Common myeloid progenitor, CD34-positive (primary cell): Measurements from ENCODE around the gene OPN1MW3.
A peak's percentile ranks its signal among the peaks of the same experiment; 100 is the strongest.

ENCODE experiments used
- CTCF ChIA-PET: fragments of 350-600 bp; sonication (Branson Sonifier 250); formaldehyde crosslinking; loops from one replicate; lab custom pipeline; 2021; ENCODE audit warnings: antibody characterized with exemption; lab: Charles Lee
- POLR2A ChIA-PET: fragments of 350-600 bp; sonication (Branson Sonifier 250); formaldehyde crosslinking; loops from one replicate; lab custom pipeline; 2021; ENCODE audit warnings: antibody characterized with exemption; lab: Charles Lee
- DNase-seq, 3 donors: peaks; one replicate each; pipeline versions ENCODE4 v3.0.0 to v3.0.0-alpha.2; 2013
- H3K27ac ChIP-seq, 2 experiments: 1 replicate in 1 of 2; 2 replicates in 1 of 2; pipeline ENCODE4 v1.7.0; 2013; ENCODE audit warnings: inconsistent platforms in 2 of 2, low read length in 2 of 2, mild to moderate bottlenecking in 2 of 2, low read depth in 1 of 2, moderate library complexity in 1 of 2; ENCODE audit not compliant: severe bottlenecking in 2 of 2, insufficient read depth in 1 of 2, poor library complexity in 1 of 2
- H3K27me3 ChIP-seq, 5 experiments: replicated peaks in 2 of 5; 1 replicate in 3 of 5; 2 replicates in 2 of 5; pipeline versions ENCODE4 v1.6.1 to v1.7.0; 2013; ENCODE audit warnings: low read length in 4 of 5, mild to moderate bottlenecking in 2 of 5, moderate library complexity in 2 of 5, inconsistent platforms in 1 of 5; ENCODE audit not compliant: insufficient read depth in 5 of 5, control insufficient read depth in 4 of 5
- H3K36me3 ChIP-seq, 4 experiments: 1 replicate in 2 of 4; 2 replicates in 2 of 4; pipeline versions ENCODE4 v1.6.1 to v1.7.0; 2013; ENCODE audit warnings: low read length in 3 of 4, control low read depth in 1 of 4, mild to moderate bottlenecking in 1 of 4; ENCODE audit not compliant: control insufficient read depth in 4 of 4, insufficient read depth in 4 of 4
- H3K4me1 ChIP-seq, 4 experiments: 1 replicate in 3 of 4; 2 replicates in 1 of 4; pipeline versions ENCODE4 v1.6.1 to v1.7.1; 2013; ENCODE audit warnings: low read length in 3 of 4, mild to moderate bottlenecking in 3 of 4, control low read depth in 1 of 4, inconsistent platforms in 1 of 4, moderate library complexity in 1 of 4; ENCODE audit not compliant: control insufficient read depth in 4 of 4, insufficient read depth in 4 of 4; ENCODE audit errors: control extremely low read depth in 1 of 4
- H3K4me3 ChIP-seq, 7 experiments: 1 replicate in 4 of 7; 2 replicates in 3 of 7; pipeline versions ENCODE4 v1.5.1 to v1.7.0; 2013; ENCODE audit warnings: mild to moderate bottlenecking in 7 of 7, low read length in 6 of 7, moderate library complexity in 6 of 7, inconsistent platforms in 2 of 7, low read depth in 2 of 7, control low read depth in 1 of 7; ENCODE audit not compliant: insufficient read depth in 4 of 7, control insufficient read depth in 1 of 7; ENCODE audit errors: extremely low read depth in 1 of 7
- H3K9me3 ChIP-seq, 5 experiments: 1 replicate in 4 of 5; 2 replicates in 1 of 5; pipeline versions ENCODE4 v1.6.1 to v1.7.1; 2013; ENCODE audit warnings: low read length in 4 of 5, mild to moderate bottlenecking in 2 of 5, inconsistent platforms in 1 of 5, low read depth in 1 of 5, moderate library complexity in 1 of 5; ENCODE audit not compliant: control insufficient read depth in 4 of 5, insufficient read depth in 2 of 5; ENCODE audit errors: control extremely low read depth in 1 of 5
- WGBS: methylation state at CpG from one replicate; pipeline ENCODE4 v1.1.5; 2013; ENCODE audit not compliant: insufficient coverage; 5-methylcytosine and 5-hydroxymethylcytosine counted together

Gene OPN1MW3

GRCh38 chrX:154315416-154315815 is 58.0 kb downstream of the OPN1MW3 start:
- Histone ChIP-seq H3K27ac (no peak overlapping the region), H3K27me3 (peaks cover 0 to 2% (median 0%) of the 10 kb centered on the region in 5 experiments), H3K36me3 (no peaks in the 10 kb centered on the region), H3K4me1 (no peaks in the 10 kb centered on the region), H3K9me3 (no peaks in the 10 kb centered on the region), H3K4me3 (no peak overlapping the region)
- WGBS, result 91% methylated on average over 3 of the region's 3 CpGs
- ChIA-PET POLR2A (no interaction called here), CTCF (interaction anchor here (1.2 kb wide), 1 partner anchor 180 kb away, joined by 3 read pairs; no protein-coding TSS in a partner anchor)
- no peak for DNase-seq

- H3K27ac ChIP-seq, result no peak overlapping the region
Measured at GRCh38 chrX:154317391-154317995, 60.1 kb downstream of the OPN1MW3 start.

GRCh38 chrX:154320406-154320805 is 63.0 kb downstream of the OPN1MW3 start:
- ChIA-PET CTCF (no interaction called here), POLR2A (no interaction called here)
- H3K4me3 ChIP-seq, result no peak overlapping the region
- WGBS, result 91% methylated on average over 11 of the region's 11 CpGs
- H3K27me3 ChIP-seq, result peaks cover 0 to 10% (median 0%) of the 10 kb centered on the region in 5 experiments
- H3K27ac ChIP-seq, result no peak overlapping the region
- H3K4me1 ChIP-seq, result no peaks in the 10 kb centered on the region
- no peaks in the 10 kb centered on the region for H3K36me3 ChIP-seq
- H3K9me3 ChIP-seq, result no peaks in the 10 kb centered on the region
- DNase-seq, result no peak

More at GRCh38 chrX:154317391-154317995, 60.1 kb downstream of the OPN1MW3 start:
- H3K36me3 ChIP-seq, result no peaks in the 10 kb centered on the region
- DNase-seq, result peak in 2 of 3 donors; percentile 17 to 36
- no peak overlapping the region for H3K4me3 ChIP-seq
- ChIA-PET CTCF (interaction anchor here (0.8 to 1.2 kb wide), 2 partner anchors 9 to 12 kb away, joined by 3 to 6 read pairs; no protein-coding TSS in a partner anchor), POLR2A (no interaction called here)
- no peaks in the 10 kb centered on the region for H3K4me1 ChIP-seq
- no peaks in the 10 kb centered on the region for H3K27me3 ChIP-seq
- no peaks in the 10 kb centered on the region for H3K9me3 ChIP-seq
- WGBS, result 38% methylated on average over 5 of the region's 7 CpGs
